NCI-H2227 (cell line): ENCODE measurements around the gene CCDC150.

Source experiments
- DNase-seq: peaks from one replicate; lab custom pipeline; 2025; ENCODE audit not compliant: unreplicated experiment; lab: John Stamatoyannopoulos, UW

CCDC150 gene

DNA sequence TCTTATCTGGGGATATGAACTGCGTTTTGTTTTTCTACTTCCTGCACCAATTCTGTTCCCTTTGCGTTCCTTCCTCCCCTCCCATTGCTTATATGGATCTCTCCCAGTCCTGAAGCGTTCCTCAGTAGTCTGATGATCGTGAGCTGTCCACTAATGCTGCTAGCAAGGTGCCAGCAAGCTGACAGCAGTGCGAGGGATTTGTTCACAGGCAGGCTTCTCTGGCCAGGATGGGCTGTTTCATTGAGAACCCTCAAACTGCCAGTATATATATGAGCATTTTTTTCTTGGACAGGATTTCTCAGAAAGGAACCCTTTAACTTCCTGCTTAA is 119.8 kb downstream of the CCDC150 start:
- DNase-seq, result no peak

DNA sequence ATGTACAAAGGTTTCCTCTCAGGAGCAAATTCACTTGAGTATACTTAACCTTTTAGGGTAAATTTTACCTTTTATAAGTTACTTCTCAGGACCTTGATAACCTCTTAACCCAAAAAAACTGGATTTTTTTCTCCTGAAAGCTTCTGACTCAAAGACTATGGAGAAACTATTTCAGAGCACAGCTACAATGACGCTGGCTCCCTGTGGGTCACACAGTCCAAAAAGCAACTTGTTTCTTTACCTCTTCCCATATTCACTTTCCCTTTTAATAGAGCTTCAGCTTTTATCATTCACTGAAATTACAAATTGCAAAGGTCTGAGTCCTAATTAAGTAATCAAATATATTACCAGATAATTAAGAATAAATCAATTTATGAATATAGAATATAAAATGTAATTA is 127.6 kb downstream of the CCDC150 start:
- DNase-seq, result no peak
